ENCODE measurements around the gene TSPAN3.

Gene TSPAN3

DNA sequence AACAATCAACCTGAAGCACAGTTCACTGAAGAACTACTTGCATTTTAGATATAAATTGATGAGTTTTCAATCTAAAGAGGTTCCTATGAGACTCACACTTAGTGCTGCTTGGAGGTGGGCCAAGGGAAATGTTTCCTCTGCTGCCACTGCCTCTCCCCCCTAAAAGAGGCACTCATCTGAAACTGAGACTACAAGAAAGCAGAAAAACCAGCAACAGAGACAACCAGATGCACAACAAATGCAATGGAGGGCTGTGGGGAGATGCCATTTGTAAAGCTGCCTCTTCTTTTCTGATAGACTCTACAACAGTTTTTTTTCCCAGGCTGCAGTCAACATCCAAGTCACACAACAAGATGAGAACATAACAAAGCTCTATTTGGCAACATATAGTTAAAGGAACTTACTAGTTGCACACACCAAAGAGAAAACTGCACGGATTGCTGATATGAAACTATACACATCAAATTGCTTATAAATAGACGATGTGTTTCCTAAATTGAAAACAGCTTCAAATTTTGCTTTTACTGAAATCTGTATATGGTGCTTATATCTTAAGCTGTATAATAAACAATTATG is 11.0 kb downstream of the TSPAN3 start:
- TF ChIP-seq SPI1 (IDR thresholded peaks at IDR 0.05; ENCODE audit: borderline replicate concordance, low read depth) (no peak), POLR2AphosphoS5 (IDR thresholded peaks at IDR 0.05; ENCODE audit: low read depth) (no peak), GABPA (IDR thresholded peaks at IDR 0.05; ENCODE audit: low read depth) (no peak)
- TF ChIP-seq, protein P1, sequence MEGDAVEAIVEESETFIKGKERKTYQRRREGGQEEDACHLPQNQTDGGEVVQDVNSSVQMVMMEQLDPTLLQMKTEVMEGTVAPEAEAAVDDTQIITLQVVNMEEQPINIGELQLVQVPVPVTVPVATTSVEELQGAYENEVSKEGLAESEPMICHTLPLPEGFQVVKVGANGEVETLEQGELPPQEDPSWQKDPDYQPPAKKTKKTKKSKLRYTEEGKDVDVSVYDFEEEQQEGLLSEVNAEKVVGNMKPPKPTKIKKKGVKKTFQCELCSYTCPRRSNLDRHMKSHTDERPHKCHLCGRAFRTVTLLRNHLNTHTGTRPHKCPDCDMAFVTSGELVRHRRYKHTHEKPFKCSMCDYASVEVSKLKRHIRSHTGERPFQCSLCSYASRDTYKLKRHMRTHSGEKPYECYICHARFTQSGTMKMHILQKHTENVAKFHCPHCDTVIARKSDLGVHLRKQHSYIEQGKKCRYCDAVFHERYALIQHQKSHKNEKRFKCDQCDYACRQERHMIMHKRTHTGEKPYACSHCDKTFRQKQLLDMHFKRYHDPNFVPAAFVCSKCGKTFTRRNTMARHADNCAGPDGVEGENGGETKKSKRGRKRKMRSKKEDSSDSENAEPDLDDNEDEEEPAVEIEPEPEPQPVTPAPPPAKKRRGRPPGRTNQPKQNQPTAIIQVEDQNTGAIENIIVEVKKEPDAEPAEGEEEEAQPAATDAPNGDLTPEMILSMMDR (IDR thresholded peaks at IDR 0.05; ENCODE audit: insufficient read depth, low read length): no peak
- TF ChIP-seq, protein P2, sequence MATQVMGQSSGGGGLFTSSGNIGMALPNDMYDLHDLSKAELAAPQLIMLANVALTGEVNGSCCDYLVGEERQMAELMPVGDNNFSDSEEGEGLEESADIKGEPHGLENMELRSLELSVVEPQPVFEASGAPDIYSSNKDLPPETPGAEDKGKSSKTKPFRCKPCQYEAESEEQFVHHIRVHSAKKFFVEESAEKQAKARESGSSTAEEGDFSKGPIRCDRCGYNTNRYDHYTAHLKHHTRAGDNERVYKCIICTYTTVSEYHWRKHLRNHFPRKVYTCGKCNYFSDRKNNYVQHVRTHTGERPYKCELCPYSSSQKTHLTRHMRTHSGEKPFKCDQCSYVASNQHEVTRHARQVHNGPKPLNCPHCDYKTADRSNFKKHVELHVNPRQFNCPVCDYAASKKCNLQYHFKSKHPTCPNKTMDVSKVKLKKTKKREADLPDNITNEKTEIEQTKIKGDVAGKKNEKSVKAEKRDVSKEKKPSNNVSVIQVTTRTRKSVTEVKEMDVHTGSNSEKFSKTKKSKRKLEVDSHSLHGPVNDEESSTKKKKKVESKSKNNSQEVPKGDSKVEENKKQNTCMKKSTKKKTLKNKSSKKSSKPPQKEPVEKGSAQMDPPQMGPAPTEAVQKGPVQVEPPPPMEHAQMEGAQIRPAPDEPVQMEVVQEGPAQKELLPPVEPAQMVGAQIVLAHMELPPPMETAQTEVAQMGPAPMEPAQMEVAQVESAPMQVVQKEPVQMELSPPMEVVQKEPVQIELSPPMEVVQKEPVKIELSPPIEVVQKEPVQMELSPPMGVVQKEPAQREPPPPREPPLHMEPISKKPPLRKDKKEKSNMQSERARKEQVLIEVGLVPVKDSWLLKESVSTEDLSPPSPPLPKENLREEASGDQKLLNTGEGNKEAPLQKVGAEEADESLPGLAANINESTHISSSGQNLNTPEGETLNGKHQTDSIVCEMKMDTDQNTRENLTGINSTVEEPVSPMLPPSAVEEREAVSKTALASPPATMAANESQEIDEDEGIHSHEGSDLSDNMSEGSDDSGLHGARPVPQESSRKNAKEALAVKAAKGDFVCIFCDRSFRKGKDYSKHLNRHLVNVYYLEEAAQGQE (IDR thresholded peaks at IDR 0.05; ENCODE audit: insufficient replicate concordance, low read depth): no peak
- Histone ChIP-seq H3K27me3 (ENCODE audit: insufficient read depth, poor library complexity, severe bottlenecking) (no peaks in the 10 kb centered on the region), H3K4me3 (replicated peaks; ENCODE audit: insufficient read depth, low read length) (no peak overlapping the region), H3K27ac (replicated peaks) (no peak overlapping the region)
- DNase-seq (ENCODE audit: low read depth in 1 of 2, low spot score in 1 of 2): no peak

DNA sequence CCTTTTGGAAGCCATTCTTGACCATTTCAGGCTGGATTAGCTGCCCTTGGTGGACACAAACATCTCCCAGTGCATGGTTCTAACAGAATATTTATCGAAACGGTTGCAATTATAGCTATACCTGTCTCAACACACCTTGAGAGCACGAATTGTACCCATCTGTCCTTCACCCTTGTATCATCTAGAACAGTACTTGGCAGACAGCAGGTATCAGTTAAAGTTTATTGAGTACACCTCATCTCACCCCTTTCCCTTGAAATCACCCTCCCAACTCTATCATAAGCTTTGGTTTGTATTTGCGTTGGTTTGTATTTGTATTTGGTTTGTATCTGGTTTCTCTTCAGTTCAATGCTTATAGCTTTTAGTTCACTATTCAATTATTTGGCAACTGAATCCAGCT is 12.4 kb downstream of the TSPAN3 start:
- Histone ChIP-seq H3K27ac (replicated peaks) (no peak overlapping the region), H3K27me3 (ENCODE audit: insufficient read depth, poor library complexity, severe bottlenecking) (no peaks in the 10 kb centered on the region), H3K4me3 (replicated peaks; ENCODE audit: insufficient read depth, low read length) (no peak overlapping the region)
- DNase-seq (ENCODE audit: low read depth in 1 of 2, low spot score in 1 of 2): no peak
- TF ChIP-seq GABPA (IDR thresholded peaks at IDR 0.05; ENCODE audit: low read depth): no peak
- TF ChIP-seq, protein P1 (IDR thresholded peaks at IDR 0.05; ENCODE audit: insufficient read depth, low read length): no peak

DNA sequence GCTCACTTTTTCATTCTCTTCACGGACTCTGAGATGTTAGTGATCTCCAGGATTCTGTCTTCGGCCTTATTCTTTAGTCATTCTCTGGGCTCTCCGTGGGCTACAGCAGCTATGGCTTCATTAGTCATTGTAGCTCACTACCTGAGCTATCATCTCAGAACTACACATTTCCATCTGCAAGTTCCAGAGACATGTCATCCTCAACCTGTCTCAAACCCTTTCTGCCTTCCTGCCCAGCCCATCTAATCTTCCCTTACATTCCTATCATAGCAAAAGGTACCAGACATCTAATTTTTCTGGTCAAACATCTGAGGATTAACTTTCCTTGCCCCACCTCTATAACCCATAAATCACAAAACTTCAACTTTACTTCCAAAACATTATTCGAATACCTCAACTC is 13.2 kb downstream of the TSPAN3 start:
- no peak for DNase-seq (ENCODE audit: low read depth in 1 of 2, low spot score in 1 of 2)
- Histone ChIP-seq H3K27me3 (ENCODE audit: insufficient read depth, poor library complexity, severe bottlenecking) (no peaks in the 10 kb centered on the region), H3K27ac (replicated peaks) (no peak overlapping the region), H3K4me3 (replicated peaks; ENCODE audit: insufficient read depth, low read length) (no peak overlapping the region)
- TF ChIP-seq GABPA (IDR thresholded peaks at IDR 0.05; ENCODE audit: low read depth): no peak
- TF ChIP-seq, protein P2 (IDR thresholded peaks at IDR 0.05; ENCODE audit: insufficient replicate concordance, low read depth): no peak
- no peak for TF ChIP-seq POLR2AphosphoS5 (IDR thresholded peaks at IDR 0.05; ENCODE audit: low read depth)
- TF ChIP-seq SPI1 (IDR thresholded peaks at IDR 0.05; ENCODE audit: borderline replicate concordance, low read depth): no peak
- TF ChIP-seq, protein P1 (IDR thresholded peaks at IDR 0.05; ENCODE audit: insufficient read depth, low read length): no peak

DNA sequence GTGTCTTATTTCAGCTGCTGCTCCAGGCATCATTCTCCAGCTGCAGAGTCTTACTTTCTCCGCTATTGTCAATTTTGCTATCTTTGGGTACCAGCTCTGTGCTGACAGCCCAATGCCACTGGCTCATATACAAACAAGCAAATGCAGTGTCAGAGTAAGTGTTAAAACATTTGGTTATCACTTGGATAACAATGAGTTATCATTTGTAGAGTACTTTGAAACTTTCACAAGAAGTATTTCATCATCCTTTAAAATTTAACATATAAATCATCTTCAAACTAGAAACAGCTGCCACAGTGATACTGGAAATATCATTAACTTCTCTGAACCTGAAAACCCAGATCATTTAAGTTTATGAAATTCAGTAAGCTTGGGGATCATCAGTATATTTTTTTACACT is 13.8 kb downstream of the TSPAN3 start:
- no peak for DNase-seq (ENCODE audit: low read depth in 1 of 2, low spot score in 1 of 2)
- Histone ChIP-seq H3K4me3 (replicated peaks; ENCODE audit: insufficient read depth, low read length) (no peak overlapping the region), H3K27me3 (ENCODE audit: insufficient read depth, poor library complexity, severe bottlenecking) (no peaks in the 10 kb centered on the region), H3K27ac (replicated peaks) (no peak overlapping the region)
- TF ChIP-seq, protein P2 (IDR thresholded peaks at IDR 0.05; ENCODE audit: insufficient replicate concordance, low read depth): no peak
- no peak for TF ChIP-seq POLR2AphosphoS5 (IDR thresholded peaks at IDR 0.05; ENCODE audit: low read depth)
- TF ChIP-seq, protein P1 (IDR thresholded peaks at IDR 0.05; ENCODE audit: insufficient read depth, low read length): no peak
- TF ChIP-seq GABPA (IDR thresholded peaks at IDR 0.05; ENCODE audit: low read depth): no peak
- TF ChIP-seq SPI1 (IDR thresholded peaks at IDR 0.05; ENCODE audit: borderline replicate concordance, low read depth): no peak
